ENCODE measurements around the gene IFRD2.
A peak's percentile ranks its signal among the peaks of the same experiment; 100 is the strongest.

IFRD2 gene

DNA sequence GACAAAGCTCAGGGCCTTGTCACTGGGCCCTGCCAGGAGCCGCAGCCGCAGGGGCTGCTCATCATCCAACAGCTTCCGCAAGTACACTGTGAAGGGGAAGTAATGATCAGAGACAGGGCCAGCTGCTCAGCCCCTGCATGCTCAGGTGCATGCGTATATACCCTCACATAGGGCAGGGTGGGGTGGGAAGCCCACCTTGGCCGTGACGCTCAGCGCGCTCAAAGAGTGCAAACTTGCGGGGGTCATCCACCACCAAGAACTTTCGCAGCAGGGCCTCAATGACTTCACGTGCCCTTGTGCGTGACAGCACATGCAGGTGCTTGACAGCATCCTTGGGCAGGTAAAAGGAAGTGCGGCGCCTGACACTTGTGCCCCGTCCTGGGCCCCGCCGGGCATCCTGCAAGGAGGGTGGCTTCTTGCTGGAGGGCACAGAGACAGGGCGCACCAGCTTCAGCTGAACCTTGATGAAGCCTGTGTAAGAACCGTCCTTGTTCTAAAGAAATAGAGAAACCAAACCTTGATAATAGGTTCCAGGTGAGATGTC lies 39.2 kb upstream of the IFRD2 start:
- Histone ChIP-seq H3K9ac (ENCODE audit: low read length) (no peak overlapping the region), H3K36me3 (ENCODE audit: control insufficient read depth, insufficient read depth, low read length) (peaks cover 6% of the 10 kb centered on the region), H3K27ac (ENCODE audit: low read depth, low read length) (no peak overlapping the region), H3K4me3 (ENCODE audit: low read length) (no peak overlapping the region), H3K27me3 (ENCODE audit: control insufficient read depth, insufficient read depth, low read length) (no peaks in the 10 kb centered on the region), H3K4me1 (ENCODE audit: control insufficient read depth, insufficient read depth, low read length) (peaks cover 16% of the 10 kb centered on the region)

- H3K27ac ChIP-seq (ENCODE audit: low read depth, low read length): no peak overlapping the region
- H3K9ac ChIP-seq (ENCODE audit: low read length): no peak overlapping the region
- peaks cover 12% of the 10 kb centered on the region for H3K36me3 ChIP-seq (ENCODE audit: control insufficient read depth, insufficient read depth, low read length)
- H3K27me3 ChIP-seq (ENCODE audit: control insufficient read depth, insufficient read depth, low read length): no peaks in the 10 kb centered on the region
- H3K4me1 ChIP-seq (ENCODE audit: control insufficient read depth, insufficient read depth, low read length): peaks cover 13% of the 10 kb centered on the region
- no peak overlapping the region for H3K4me3 ChIP-seq (ENCODE audit: low read length)
Measured at GRCh38 chr3:50330330-50330729, 38.1 kb upstream of the IFRD2 start.

DNA sequence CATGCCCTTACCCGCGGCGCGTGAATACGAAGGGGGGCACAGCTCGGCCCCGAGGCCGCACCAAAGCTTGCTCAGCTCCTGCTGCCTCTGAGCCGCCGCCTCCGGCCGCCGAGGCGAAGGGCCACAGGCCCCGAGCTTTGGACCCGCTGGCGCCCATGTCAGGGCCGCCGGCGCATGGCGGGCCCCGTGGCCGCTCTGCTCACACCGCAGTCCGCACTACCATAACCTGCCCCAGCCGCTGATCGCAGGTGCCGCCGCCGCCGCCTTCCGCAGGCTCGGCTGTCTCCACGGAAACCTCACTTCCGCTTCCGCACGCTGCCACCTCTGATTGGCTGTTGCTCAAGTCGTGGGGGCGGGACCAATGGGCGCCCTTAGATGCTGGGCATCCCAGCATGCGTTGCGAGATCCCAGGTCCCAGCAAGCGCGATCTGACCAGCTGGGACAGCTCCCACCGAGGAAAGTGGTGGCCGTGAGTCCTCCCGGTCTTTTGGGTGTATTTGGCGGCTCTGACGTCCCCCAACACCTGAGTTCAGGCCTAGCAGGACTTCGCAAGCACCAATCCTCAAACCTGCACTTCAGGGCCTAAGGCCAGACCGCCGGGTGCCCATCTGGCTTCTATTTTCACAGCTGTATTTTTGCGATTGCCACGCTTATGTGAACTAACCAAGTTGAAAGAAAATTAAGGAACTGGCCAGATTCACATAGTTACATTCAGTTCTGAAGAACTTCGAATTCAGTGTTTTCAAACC lies 35.9 kb upstream of the IFRD2 start, which contains the start of gene TUSC2:
TUSC2 (minus strand) TSS at position 281 of the 749 bp plus-strand sequence; CDS start at position 157, 124 bp downstream.
- Histone ChIP-seq H3K4me1 (ENCODE audit: control insufficient read depth, insufficient read depth, low read length) (peaks cover 13% of the 10 kb centered on the region), H3K27me3 (ENCODE audit: control insufficient read depth, insufficient read depth, low read length) (no peaks in the 10 kb centered on the region), H3K4me3 (ENCODE audit: low read length) (peak within 1 kb of the TSS; percentile 81), H3K36me3 (ENCODE audit: control insufficient read depth, insufficient read depth, low read length) (peaks cover 12% of the 10 kb centered on the region), H3K27ac (ENCODE audit: low read depth, low read length) (peak within 1 kb of the TSS; percentile 78), H3K9ac (ENCODE audit: low read length) (peak within 1 kb of the TSS; percentile 69)

DNA sequence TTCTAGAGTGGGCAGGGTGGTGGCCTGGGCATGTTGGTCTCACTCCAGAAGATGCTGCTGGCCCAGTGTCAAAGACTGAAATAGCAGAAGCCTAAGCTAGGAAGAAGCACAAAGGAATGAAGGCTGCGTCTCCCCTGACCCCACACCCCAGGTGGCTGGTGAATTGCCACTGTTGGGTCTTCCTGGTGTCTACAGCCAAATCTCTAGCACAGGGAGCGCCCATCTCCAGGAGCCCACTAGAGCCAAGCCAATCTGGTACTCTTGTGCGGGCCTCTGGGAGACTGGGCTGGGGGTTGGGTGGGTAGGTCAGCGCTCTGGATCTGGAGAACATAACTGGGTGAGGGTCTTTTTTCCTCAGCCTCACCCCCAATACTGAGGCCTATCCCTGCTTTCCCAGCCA lies 34.9 kb upstream of the IFRD2 start:
- Histone ChIP-seq H3K4me3 (ENCODE audit: low read length) (peak overlapping the region; percentile 81), H3K9ac (ENCODE audit: low read length) (peak overlapping the region; percentile 45), H3K27me3 (ENCODE audit: control insufficient read depth, insufficient read depth, low read length) (no peaks in the 10 kb centered on the region), H3K4me1 (ENCODE audit: control insufficient read depth, insufficient read depth, low read length) (peaks cover 14% of the 10 kb centered on the region), H3K36me3 (ENCODE audit: control insufficient read depth, insufficient read depth, low read length) (peaks cover 12% of the 10 kb centered on the region), H3K27ac (ENCODE audit: low read depth, low read length) (no peak overlapping the region)

DNA sequence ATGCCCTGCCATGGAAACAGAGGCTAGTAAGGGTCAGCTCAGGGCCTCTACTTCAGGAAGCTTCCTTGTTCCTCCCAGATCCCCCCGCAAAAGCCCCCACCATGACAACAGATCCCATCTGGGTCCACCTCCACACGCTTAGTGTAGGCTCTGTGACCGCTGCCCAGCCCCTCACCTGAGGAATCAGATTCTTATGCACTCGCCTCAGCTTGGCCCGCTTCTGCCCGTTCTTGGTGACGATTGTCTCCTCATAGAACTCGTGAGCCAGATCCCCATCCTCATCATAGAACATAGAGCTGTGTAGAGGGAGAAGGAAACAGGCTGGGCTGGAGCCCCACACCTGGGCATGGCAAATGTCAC lies 33.9 kb upstream of the IFRD2 start:
- H3K36me3 ChIP-seq (ENCODE audit: control insufficient read depth, insufficient read depth, low read length): peaks cover 12% of the 10 kb centered on the region
- H3K27ac ChIP-seq (ENCODE audit: low read depth, low read length): no peak overlapping the region
- H3K27me3 ChIP-seq (ENCODE audit: control insufficient read depth, insufficient read depth, low read length): no peaks in the 10 kb centered on the region
- H3K9ac ChIP-seq (ENCODE audit: low read length): no peak overlapping the region
- H3K4me1 ChIP-seq (ENCODE audit: control insufficient read depth, insufficient read depth, low read length): peaks cover 17% of the 10 kb centered on the region
- no peak overlapping the region for H3K4me3 ChIP-seq (ENCODE audit: low read length)

DNA sequence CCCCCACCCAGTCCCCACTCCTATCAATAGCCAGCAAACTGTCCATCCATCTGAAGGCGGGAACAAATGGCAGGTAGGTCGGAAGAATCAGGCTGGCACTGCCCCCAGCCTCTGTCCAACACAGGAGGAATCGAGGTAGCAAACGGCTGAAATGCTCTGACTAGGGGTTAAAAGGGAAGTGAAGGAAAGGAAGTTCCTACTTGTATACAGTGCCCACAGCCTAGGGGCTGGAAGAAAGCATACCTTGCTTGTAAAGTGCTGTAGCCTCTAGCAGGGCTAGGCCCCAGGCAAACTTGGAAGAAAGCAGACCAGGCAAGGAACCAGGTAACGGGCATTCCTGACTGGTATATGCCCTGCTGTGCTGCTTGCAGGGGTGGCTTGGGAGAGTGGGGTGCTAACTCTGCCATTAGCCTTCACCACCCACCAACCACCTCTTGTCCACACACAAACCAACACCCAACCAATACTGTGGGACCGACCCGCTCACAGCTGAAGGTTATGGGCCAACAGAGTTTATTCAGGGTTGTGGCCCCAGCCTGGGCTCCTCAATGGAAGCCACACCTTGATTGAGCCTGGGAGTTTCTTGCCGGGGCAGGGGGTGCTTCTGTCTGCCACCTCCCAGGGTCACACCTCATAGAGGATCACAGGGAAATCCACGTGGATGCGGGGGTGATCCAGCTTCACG lies 33.4 kb upstream of the IFRD2 start:
- no peak overlapping the region for H3K9ac ChIP-seq (ENCODE audit: low read length)
- no peak overlapping the region for H3K4me3 ChIP-seq (ENCODE audit: low read length)
- H3K27ac ChIP-seq (ENCODE audit: low read depth, low read length): no peak overlapping the region
- no peaks in the 10 kb centered on the region for H3K27me3 ChIP-seq (ENCODE audit: control insufficient read depth, insufficient read depth, low read length)
- peaks cover 10% of the 10 kb centered on the region for H3K36me3 ChIP-seq (ENCODE audit: control insufficient read depth, insufficient read depth, low read length)
- H3K4me1 ChIP-seq (ENCODE audit: control insufficient read depth, insufficient read depth, low read length): peaks cover 17% of the 10 kb centered on the region

- Histone ChIP-seq H3K27ac (ENCODE audit: low read depth, low read length) (no peak overlapping the region), H3K4me3 (ENCODE audit: low read length) (no peak overlapping the region), H3K4me1 (ENCODE audit: control insufficient read depth, insufficient read depth, low read length) (peaks cover 22% of the 10 kb centered on the region), H3K9ac (ENCODE audit: low read length) (no peak overlapping the region), H3K27me3 (ENCODE audit: control insufficient read depth, insufficient read depth, low read length) (no peaks in the 10 kb centered on the region), H3K36me3 (ENCODE audit: control insufficient read depth, insufficient read depth, low read length) (peaks cover 5% of the 10 kb centered on the region)
Measured at GRCh38 chr3:50325113-50325480, 32.9 kb upstream of the IFRD2 start.

DNA sequence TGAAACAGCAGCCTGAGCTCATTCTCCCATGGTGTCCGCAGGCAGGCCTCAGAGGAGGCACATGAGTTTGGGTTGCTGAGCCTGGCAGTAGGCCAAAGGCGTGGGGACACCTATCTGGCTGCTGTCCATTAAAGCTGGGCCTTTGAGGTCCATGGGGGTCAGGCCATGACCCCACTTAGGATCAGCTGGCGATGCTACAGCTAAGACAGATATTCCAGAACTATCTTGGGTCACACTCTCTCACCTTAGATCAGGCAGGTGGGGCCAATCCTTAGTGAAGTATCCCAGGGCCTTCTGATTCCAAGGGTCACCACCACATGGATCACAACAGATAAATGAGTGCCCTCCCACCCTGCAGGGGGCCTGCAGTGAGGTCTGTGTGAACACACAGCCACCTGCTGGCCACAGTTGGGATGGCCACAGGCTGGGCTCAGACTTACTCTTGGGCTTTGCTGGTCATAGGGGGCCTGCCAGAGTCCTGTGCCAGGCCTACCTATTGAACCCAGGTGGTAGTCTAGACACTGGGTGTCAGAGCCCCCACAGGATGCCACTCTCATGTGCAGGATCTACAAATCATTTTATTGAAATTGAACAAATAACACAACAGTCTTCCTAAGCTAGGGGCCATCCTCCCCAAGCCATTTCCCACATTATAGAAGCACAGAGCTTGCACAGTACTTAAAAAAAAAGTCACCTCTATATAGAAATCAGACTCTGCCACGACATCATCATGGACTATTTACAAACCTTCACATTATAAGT lies 32.3 kb upstream of the IFRD2 start:
- Histone ChIP-seq H3K4me1 (ENCODE audit: control insufficient read depth, insufficient read depth, low read length) (peaks cover 26% of the 10 kb centered on the region), H3K9ac (ENCODE audit: low read length) (no peak overlapping the region), H3K27ac (ENCODE audit: low read depth, low read length) (peak overlapping the region; percentile 38), H3K27me3 (ENCODE audit: control insufficient read depth, insufficient read depth, low read length) (no peaks in the 10 kb centered on the region), H3K4me3 (ENCODE audit: low read length) (no peak overlapping the region), H3K36me3 (ENCODE audit: control insufficient read depth, insufficient read depth, low read length) (peaks cover 5% of the 10 kb centered on the region)

DNA sequence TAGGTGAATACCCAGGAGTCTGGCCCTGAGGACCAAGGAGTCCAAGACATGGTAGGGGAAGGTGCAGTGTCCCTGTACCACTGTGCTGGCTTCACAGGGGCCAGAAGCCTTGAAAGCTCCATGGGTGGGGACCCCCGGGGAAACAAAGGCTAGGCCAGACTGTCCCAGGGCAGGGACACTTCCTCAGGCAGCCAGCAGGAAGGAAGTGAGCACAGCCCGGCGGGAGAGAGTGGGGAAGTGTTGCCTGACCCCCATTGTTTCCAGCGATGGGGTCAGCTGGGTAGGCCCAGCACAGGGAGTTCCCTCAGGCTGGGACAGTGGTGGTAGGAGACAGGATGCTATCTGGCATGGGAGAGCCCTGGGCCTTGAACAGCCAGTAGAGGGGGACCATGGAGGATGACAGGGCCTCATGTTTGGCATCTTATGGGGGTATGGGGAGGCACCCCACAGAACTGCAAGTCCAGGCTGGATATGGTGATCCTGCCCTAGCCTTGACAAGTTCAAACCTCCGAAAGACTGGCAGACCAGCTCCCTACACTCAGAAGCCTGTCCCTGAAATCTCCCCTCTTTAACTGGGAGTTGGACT lies 31.5 kb upstream of the IFRD2 start:
- Histone ChIP-seq H3K27ac (ENCODE audit: low read depth, low read length) (peak overlapping the region; percentile 38), H3K27me3 (ENCODE audit: control insufficient read depth, insufficient read depth, low read length) (no peaks in the 10 kb centered on the region), H3K9ac (ENCODE audit: low read length) (no peak overlapping the region), H3K36me3 (ENCODE audit: control insufficient read depth, insufficient read depth, low read length) (peaks cover 7% of the 10 kb centered on the region), H3K4me1 (ENCODE audit: control insufficient read depth, insufficient read depth, low read length) (peaks cover 33% of the 10 kb centered on the region), H3K4me3 (ENCODE audit: low read length) (no peak overlapping the region)

GRCh38 chr3:50323092-50323600 lies 30.9 kb upstream of the IFRD2 start:
- Histone ChIP-seq H3K27me3 (ENCODE audit: control insufficient read depth, insufficient read depth, low read length) (no peaks in the 10 kb centered on the region), H3K9ac (ENCODE audit: low read length) (no peak overlapping the region), H3K4me1 (ENCODE audit: control insufficient read depth, insufficient read depth, low read length) (peaks cover 27% of the 10 kb centered on the region), H3K4me3 (ENCODE audit: low read length) (no peak overlapping the region), H3K27ac (ENCODE audit: low read depth, low read length) (peak overlapping the region; percentile 96), H3K36me3 (ENCODE audit: control insufficient read depth, insufficient read depth, low read length) (peaks cover 10% of the 10 kb centered on the region)

DNA sequence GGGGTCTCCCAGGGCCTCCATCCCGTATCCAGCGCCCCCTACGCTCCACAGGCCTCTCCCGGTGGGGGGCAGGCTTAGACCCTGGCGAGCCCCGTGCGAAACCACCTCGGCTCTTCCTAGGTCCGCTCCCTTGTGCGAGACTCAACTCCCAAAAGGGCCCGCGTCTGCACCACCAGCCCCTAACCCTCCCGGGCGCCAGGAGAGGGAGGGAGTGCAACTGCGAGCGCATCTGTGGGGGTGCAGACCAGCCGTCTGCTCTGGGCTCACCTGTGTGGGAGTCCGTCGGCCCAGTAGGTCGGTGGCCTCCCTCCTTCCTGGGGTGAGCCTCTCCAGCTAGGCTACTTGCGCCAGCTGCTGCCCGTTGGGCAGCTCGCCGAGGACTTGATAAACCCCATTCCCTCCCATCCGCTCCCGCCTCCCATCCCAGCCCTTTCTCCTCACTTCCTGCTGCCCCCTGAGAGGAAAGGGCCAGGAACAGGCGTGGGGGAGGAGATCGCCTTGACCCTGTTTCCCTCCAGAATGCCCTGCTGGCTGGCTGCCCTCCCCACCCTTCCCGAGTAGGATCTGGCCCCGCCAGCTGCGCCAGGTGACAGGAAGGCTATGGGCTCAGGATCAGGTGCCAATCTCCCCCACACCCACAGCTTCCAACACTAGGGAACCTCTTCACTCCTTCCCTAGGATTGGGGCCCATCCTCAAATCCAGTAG lies 30.3 kb upstream of the IFRD2 start, which contains the start of gene HYAL2:
HYAL2 (minus strand) TSS at position 360 of the 706 bp plus-strand sequence. CDS start 2,256 bp downstream, outside the sequence.
- Histone ChIP-seq H3K36me3 (ENCODE audit: control insufficient read depth, insufficient read depth, low read length) (peaks cover 10% of the 10 kb centered on the region), H3K9ac (ENCODE audit: low read length) (peak within 1 kb of the TSS; percentile 93), H3K27me3 (ENCODE audit: control insufficient read depth, insufficient read depth, low read length) (no peaks in the 10 kb centered on the region), H3K4me1 (ENCODE audit: control insufficient read depth, insufficient read depth, low read length) (peaks cover 27% of the 10 kb centered on the region), H3K27ac (ENCODE audit: low read depth, low read length) (peak within 1 kb of the TSS; percentile 96), H3K4me3 (ENCODE audit: low read length) (peak within 1 kb of the TSS; percentile 94)
